ENCODE results near the gene ABHD1. TPM values are rescaled to one million over a fixed set of nuclear protein-coding genes. Genes with fewer than 3 reads are reported as not detected.
A peak's percentile ranks its signal among the peaks of the same experiment; 100 is the strongest.

ABHD1 gene
- total and polyA plus RNA-seq, 2 donors: 0.35 TPM; not detected in 1

GRCh38 chr2:27148801-27149439, 25.3 kb downstream of the ABHD1 start, which contains the start of gene TCF23:
Gene TCF23 (plus strand): TSS chr2:27149004. CDS start chr2:27149134, 130 bp downstream.
- Histone ChIP-seq H3K36me3 (ENCODE audit: insufficient read depth) (no peaks in the 10 kb centered on the region), H3K4me3 (ENCODE audit: low read depth, low read length) (no peak within 1 kb of the TSS), H3K27ac (ENCODE audit: low read depth) (no peak within 1 kb of the TSS), H3K4me1 (ENCODE audit: insufficient read depth) (no peaks in the 10 kb centered on the region)
- DNase-seq (ENCODE audit: extremely low spot score): peak; percentile 46
- WGBS: 56% methylated on average over 12 of the region's 12 CpGs

GRCh38 chr2:27149570-27150405, 26.2 kb downstream of the ABHD1 start:
- WGBS: 92% methylated on average over 29 of the region's 29 CpGs
- DNase-seq (ENCODE audit: extremely low spot score): no peak
- no peak overlapping the region for H3K4me3 ChIP-seq (ENCODE audit: low read depth, low read length)
- H3K4me1 ChIP-seq (ENCODE audit: insufficient read depth): no peaks in the 10 kb centered on the region
- H3K27ac ChIP-seq (ENCODE audit: low read depth): no peak overlapping the region
- H3K36me3 ChIP-seq (ENCODE audit: insufficient read depth): no peaks in the 10 kb centered on the region

GRCh38 chr2:27150639-27151230, 27.1 kb downstream of the ABHD1 start:
- no peak overlapping the region for H3K27ac ChIP-seq (ENCODE audit: low read depth)
- DNase-seq (ENCODE audit: extremely low spot score): no peak
- no peaks in the 10 kb centered on the region for H3K36me3 ChIP-seq (ENCODE audit: insufficient read depth)
- 81% methylated on average over 8 of the region's 8 CpGs for WGBS
- no peak overlapping the region for H3K4me3 ChIP-seq (ENCODE audit: low read depth, low read length)
- no peaks in the 10 kb centered on the region for H3K4me1 ChIP-seq (ENCODE audit: insufficient read depth)

- DNase-seq (ENCODE audit: extremely low spot score): no peak
- Histone ChIP-seq H3K4me3 (ENCODE audit: low read depth, low read length) (no peak overlapping the region), H3K27ac (ENCODE audit: low read depth) (no peak overlapping the region), H3K36me3 (ENCODE audit: insufficient read depth) (no peaks in the 10 kb centered on the region), H3K4me1 (ENCODE audit: insufficient read depth) (no peaks in the 10 kb centered on the region)
- WGBS: 92% methylated on average over 8 of the region's 8 CpGs
Observed at GRCh38 chr2:27152102-27152795, 28.6 kb downstream of the ABHD1 start.

- DNase-seq (ENCODE audit: extremely low spot score): no peak
- WGBS: 75% methylated on average over 2 of the region's 2 CpGs
- no peak overlapping the region for H3K27ac ChIP-seq (ENCODE audit: low read depth)
- no peaks in the 10 kb centered on the region for H3K36me3 ChIP-seq (ENCODE audit: insufficient read depth)
- no peak overlapping the region for H3K4me3 ChIP-seq (ENCODE audit: low read depth, low read length)
- H3K4me1 ChIP-seq (ENCODE audit: insufficient read depth): no peaks in the 10 kb centered on the region
Observed at GRCh38 chr2:27152796-27153464, 29.3 kb downstream of the ABHD1 start.

GRCh38 chr2:27154488-27154887, 30.9 kb downstream of the ABHD1 start:
- Histone ChIP-seq H3K36me3 (ENCODE audit: insufficient read depth) (no peaks in the 10 kb centered on the region), H3K4me3 (ENCODE audit: low read depth, low read length) (no peak overlapping the region), H3K4me1 (ENCODE audit: insufficient read depth) (no peaks in the 10 kb centered on the region), H3K27ac (ENCODE audit: low read depth) (no peak overlapping the region)
- peak; percentile 48 for DNase-seq (ENCODE audit: extremely low spot score)
- WGBS: 28% methylated on average over 6 of the region's 6 CpGs

GRCh38 chr2:27155069-27155520, 31.5 kb downstream of the ABHD1 start:
- Histone ChIP-seq H3K4me3 (ENCODE audit: low read depth, low read length) (no peak overlapping the region), H3K4me1 (ENCODE audit: insufficient read depth) (no peaks in the 10 kb centered on the region), H3K36me3 (ENCODE audit: insufficient read depth) (no peaks in the 10 kb centered on the region), H3K27ac (ENCODE audit: low read depth) (no peak overlapping the region)
- WGBS: 79% methylated on average over 9 of the region's 9 CpGs
- DNase-seq (ENCODE audit: extremely low spot score): no peak

- Histone ChIP-seq H3K4me1 (ENCODE audit: insufficient read depth) (no peaks in the 10 kb centered on the region), H3K27ac (ENCODE audit: low read depth) (no peak overlapping the region), H3K4me3 (ENCODE audit: low read depth, low read length) (no peak overlapping the region), H3K36me3 (ENCODE audit: insufficient read depth) (no peaks in the 10 kb centered on the region)
- WGBS: 78% methylated on average over 6 of the region's 6 CpGs
- DNase-seq (ENCODE audit: extremely low spot score): no peak
Observed at GRCh38 chr2:27158468-27158867, 34.9 kb downstream of the ABHD1 start.

- Histone ChIP-seq H3K4me3 (ENCODE audit: low read depth, low read length) (no peak overlapping the region), H3K4me1 (ENCODE audit: insufficient read depth) (no peaks in the 10 kb centered on the region), H3K27ac (ENCODE audit: low read depth) (no peak overlapping the region), H3K36me3 (ENCODE audit: insufficient read depth) (no peaks in the 10 kb centered on the region)
- DNase-seq (ENCODE audit: extremely low spot score): no peak
- 75% methylated on average over 6 of the region's 6 CpGs for WGBS
Observed at GRCh38 chr2:27159271-27159670, 35.7 kb downstream of the ABHD1 start.

- DNase-seq (ENCODE audit: extremely low spot score): no peak
- Histone ChIP-seq H3K4me1 (ENCODE audit: insufficient read depth) (no peaks in the 10 kb centered on the region), H3K36me3 (ENCODE audit: insufficient read depth) (no peaks in the 10 kb centered on the region), H3K4me3 (ENCODE audit: low read depth, low read length) (no peak overlapping the region), H3K27ac (ENCODE audit: low read depth) (no peak overlapping the region)
- WGBS: 82% methylated on average over 9 of the region's 9 CpGs
Observed at GRCh38 chr2:27160191-27160590, 36.6 kb downstream of the ABHD1 start.

- H3K4me1 ChIP-seq (ENCODE audit: insufficient read depth): no peaks in the 10 kb centered on the region
- 82% methylated on average over 15 of the region's 15 CpGs for WGBS
- no peak for DNase-seq (ENCODE audit: extremely low spot score)
- no peaks in the 10 kb centered on the region for H3K36me3 ChIP-seq (ENCODE audit: insufficient read depth)
- H3K27ac ChIP-seq (ENCODE audit: low read depth): no peak overlapping the region
- H3K4me3 ChIP-seq (ENCODE audit: low read depth, low read length): no peak overlapping the region
Observed at GRCh38 chr2:27162151-27163121, 38.8 kb downstream of the ABHD1 start.
